Right lobe of liver (tissue), 6 donors: ENCODE measurements around the gene TCF7. TPM values are rescaled to one million over a fixed set of nuclear protein-coding genes. Genes with fewer than 3 reads are reported as not detected.

Source experiments
- ATAC-seq, 4 donors: fragments of 200-7000 bp; cut with Tn5 transposase; one replicate each; pipeline ENCODE4 v1.9.1; 2020; ENCODE audit warnings: mild to moderate bottlenecking in 4 of 4, moderate library complexity in 4 of 4
- DNase-seq, 3 donors: peaks; one replicate each; pipeline ENCODE4 v3.0.0-alpha.2; 2020
- H3K27ac ChIP-seq, 3 donors: fragments of 200-600 bp; one replicate each; pipeline ENCODE4 v1.8.0; 2022
- H3K27me3 ChIP-seq, 2 donors: fragments of 200-600 bp; one replicate each; pipeline ENCODE4 v1.8.0; 2022
- H3K36me3 ChIP-seq, 4 donors: fragments of 200-600 bp; sonication (generic) in 1 of 4; one replicate each; pipeline versions ENCODE4 v1.5.1 to v1.8.0; 2017 to 2022; ENCODE audit warnings: control low read depth in 1 of 4
- H3K4me1 ChIP-seq, 4 donors: fragments of 200-600 bp; sonication (generic) in 1 of 4; one replicate each; pipeline versions ENCODE4 v1.5.1 to v1.8.0; 2017 to 2022; ENCODE audit warnings: control low read depth in 1 of 4
- H3K4me3 ChIP-seq, 3 donors: fragments of 200-600 bp; one replicate each; pipeline ENCODE4 v1.8.0; 2022
- H3K9me3 ChIP-seq, 4 donors: fragments of 200-600 bp; sonication (generic) in 1 of 4; one replicate each; pipeline versions ENCODE4 v1.5.1 to v1.8.0; 2017 to 2022; ENCODE audit warnings: control low read depth in 1 of 4
- CTCF ChIP-seq, 4 donors: fragments of 200-600 bp in 3 of 4; fragments of 450-650 bp in 1 of 4; IDR thresholded peaks; one replicate each; pipeline versions ENCODE4 v1.5.1 to v1.8.0; 2016 to 2022; ENCODE audit warnings: antibody characterized with exemption in 4 of 4, mild to moderate bottlenecking in 2 of 4
- POLR2A ChIP-seq: fragments of 450-650 bp; IDR thresholded peaks from one replicate; pipeline ENCODE4 v1.6.1; 2017; ENCODE audit warnings: antibody characterized with exemption, mild to moderate bottlenecking
- WGBS: methylation state at CpG from one replicate; pipeline ENCODE4 v1.1.6; 2018; ENCODE audit warnings: low coverage, low lambda C conversion rate; ENCODE audit not compliant: insufficient coverage; ENCODE audit errors: missing lambda C conversion rate; 5-methylcytosine and 5-hydroxymethylcytosine counted together
- intact Hi-C, 2 donors: fragments of 100-400 bp; cut with DNase I; formaldehyde crosslinking; loops; one replicate each; pipeline versions ENCODE4 v1.11.2 to v1.14.1; 2022
- total RNA-seq, 6 experiments: library from RNA; depleted of rRNA in 2 of 6; stranded (reverse); fragments of >200 nt in 2 of 6; fragmentation: NEBNext Ultra II Directional in 3 of 6; extraction: Animal tissue kit (Norgen Biotek cat#: 25700) in 3 of 6; gene quantifications; one replicate each; pipeline versions ENCODE4 v1.1.0 to v1.2.4, GENCODE V29; 2016 to 2023
- donor health status: DM: no; HTN: yes; CAD: no.
- donor health status: DM: no; HTN: no; CAD: no.
- donor health status: DM: no; HTN: no; CAD: no.
- donor health status: DM: no; HTN: yes; CAD: no.
- donor health status: DM: no; HTN: yes; CAD: no.

TCF7 gene
- total RNA-seq, 6 experiments from 2014 or later, result 2.0 to 3.8 (median 2.7) TPM

- TF ChIP-seq CTCF (IDR thresholded peaks at IDR 0.05) (no peak), POLR2A (no peak)
- H3K4me1 ChIP-seq, result peaks cover 0 to 7% (median 0%) of the 10 kb centered on the region in 4 donors
- 94% methylated on average over 4 of the region's 8 CpGs for WGBS
- no peak overlapping the region for H3K4me3 ChIP-seq
- H3K36me3 ChIP-seq, result no peaks in the 10 kb centered on the region
- H3K9me3 ChIP-seq, result no peaks in the 10 kb centered on the region
- DNase-seq, result peak in 1 of 3 donors; percentile 22
- ATAC-seq, result no peak
- no peak overlapping the region for H3K27ac ChIP-seq
- no peaks in the 10 kb centered on the region for H3K27me3 ChIP-seq
- intact Hi-C loops, result no loop called here
Observed at GRCh38 chr5:134130239-134130945, 15.9 kb downstream of the TCF7 start.

GRCh38 chr5:134131165-134131564, 16.7 kb downstream of the TCF7 start:
- no peak for ATAC-seq
- intact Hi-C loops, result no loop called here
- no peaks in the 10 kb centered on the region for H3K4me1 ChIP-seq
- H3K36me3 ChIP-seq, result no peaks in the 10 kb centered on the region
- no peak overlapping the region for H3K27ac ChIP-seq
- DNase-seq, result no peak
- H3K27me3 ChIP-seq, result no peaks in the 10 kb centered on the region
- 60% methylated on average over 1 of the region's 3 CpGs for WGBS
- TF ChIP-seq CTCF (IDR thresholded peaks at IDR 0.05) (no peak), POLR2A (no peak)
- no peak overlapping the region for H3K4me3 ChIP-seq
- no peaks in the 10 kb centered on the region for H3K9me3 ChIP-seq

- TF ChIP-seq POLR2A, result no peak
- no peak for TF ChIP-seq CTCF (IDR thresholded peaks at IDR 0.05)
- DNase-seq, result peak in 1 of 3 donors; percentile 26
- intact Hi-C loops, result no loop called here
- 93% methylated on average over 3 of the region's 7 CpGs for WGBS
- peaks cover 0 to 4% (median 0%) of the 10 kb centered on the region in 4 donors for H3K36me3 ChIP-seq
- H3K27me3 ChIP-seq, result no peaks in the 10 kb centered on the region
- H3K9me3 ChIP-seq, result no peaks in the 10 kb centered on the region
- no peak overlapping the region for H3K27ac ChIP-seq
- no peak overlapping the region for H3K4me3 ChIP-seq
- H3K4me1 ChIP-seq, result no peaks in the 10 kb centered on the region
- ATAC-seq, result no peak
Observed at GRCh38 chr5:134131578-134132350, 17.3 kb downstream of the TCF7 start.

GRCh38 chr5:134132372-134133187, 18.1 kb downstream of the TCF7 start:
- Histone ChIP-seq H3K27me3 (no peaks in the 10 kb centered on the region), H3K4me1 (no peaks in the 10 kb centered on the region), H3K36me3 (peaks cover 0 to 4% (median 0%) of the 10 kb centered on the region in 4 donors), H3K4me3 (no peak overlapping the region), H3K27ac (no peak overlapping the region), H3K9me3 (no peaks in the 10 kb centered on the region)
- DNase-seq, result peak in 1 of 3 donors; percentile 45
- peak in 1 of 4 donors; percentile 24 for ATAC-seq
- TF ChIP-seq CTCF (IDR thresholded peaks at IDR 0.05) (no peak), POLR2A (no peak)
- intact Hi-C loops, result no loop called here
- 70% methylated on average over 11 of the region's 16 CpGs for WGBS
